Lower lobe of right lung (tissue), 2 donors: ENCODE data around the gene TTC23. TPM values are rescaled to one million over a fixed set of nuclear protein-coding genes. Genes with fewer than 3 reads are reported as not detected.

Experiments used
- ATAC-seq, 2 donors: fragments of 200-7000 bp; cut with Tn5 transposase; one replicate each; pipeline ENCODE4 v1.9.1; 2020 to 2022; ENCODE audit warnings: mild to moderate bottlenecking in 2 of 2, moderate library complexity in 2 of 2
- DNase-seq: peaks from one replicate; pipeline ENCODE4 v3.0.0-alpha.2; 2020
- H3K27ac ChIP-seq: fragments of 200-600 bp; one replicate; pipeline ENCODE4 v1.8.0; 2022
- H3K27me3 ChIP-seq: fragments of 200-600 bp; one replicate; pipeline ENCODE4 v1.8.0; 2022; ENCODE audit warnings: low read depth
- H3K36me3 ChIP-seq: fragments of 200-600 bp; one replicate; pipeline ENCODE4 v1.8.0; 2022; ENCODE audit warnings: mild to moderate bottlenecking
- H3K4me1 ChIP-seq: fragments of 200-600 bp; one replicate; pipeline ENCODE4 v1.8.0; 2022
- H3K4me3 ChIP-seq: fragments of 200-600 bp; one replicate; pipeline ENCODE4 v1.8.0; 2022; ENCODE audit warnings: mild to moderate bottlenecking
- H3K9me3 ChIP-seq: fragments of 200-600 bp; one replicate; pipeline ENCODE4 v1.8.0; 2022
- intact Hi-C: fragments of 100-400 bp; cut with DNase I; formaldehyde crosslinking; loops from one replicate; pipeline ENCODE4 v1.11.0; 2022
- total RNA-seq: library from RNA; stranded (reverse); fragmentation: NEBNext Ultra II Directional; extraction: Animal tissue kit (Norgen Biotek cat#: 25700); gene quantifications from one replicate; pipeline ENCODE4 v1.2.1, GENCODE V29; 2021
- TF ChIP-seq, protein P1 (sequence below): fragments of 200-600 bp; IDR thresholded peaks from one replicate; pipeline ENCODE4 v1.8.0; 2022; ENCODE audit warnings: antibody characterized with exemption, mild to moderate bottlenecking
- donor health status: DM: no; HTN: yes; CAD: no; lungs with severe emphysema.

The TTC23 gene
- total RNA-seq, 1 donor from 2014 or later, result 16.4 TPM

DNA sequence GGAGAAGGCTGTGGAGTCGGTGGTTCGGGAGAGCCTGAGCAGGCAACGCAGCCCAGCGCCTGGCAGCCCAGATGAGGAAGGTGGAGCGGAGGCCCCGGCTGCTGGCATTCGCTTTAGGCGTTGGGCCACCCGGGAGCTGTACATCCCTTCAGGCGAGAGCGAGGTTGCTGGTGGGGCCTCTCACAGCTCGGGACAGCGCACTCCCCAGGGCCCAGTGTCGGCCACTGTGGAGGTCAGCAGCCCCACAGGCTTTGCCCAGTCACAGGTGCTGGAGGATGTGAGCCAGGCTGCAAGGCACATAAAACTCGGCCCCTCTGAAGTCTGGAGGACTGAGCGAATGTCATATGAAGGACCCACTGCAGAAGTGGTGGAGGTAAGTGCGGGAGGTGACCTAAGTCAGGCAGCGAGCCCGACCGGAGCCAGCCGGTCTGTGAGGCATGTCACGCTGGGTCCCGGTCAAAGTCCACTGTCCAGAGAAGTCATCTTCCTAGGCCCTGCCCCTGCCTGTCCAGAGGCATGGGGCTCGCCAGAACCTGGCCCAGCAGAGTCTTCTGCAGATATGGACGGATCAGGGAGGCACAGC, 117.8 kb downstream of the TTC23 start:
- no peaks in the 10 kb centered on the region for H3K4me1 ChIP-seq
- no peak overlapping the region for H3K27ac ChIP-seq
- H3K9me3 ChIP-seq, result no peaks in the 10 kb centered on the region
- intact Hi-C loops, result no loop called here
- no peaks in the 10 kb centered on the region for H3K27me3 ChIP-seq
- ATAC-seq (peak; percentile 14 to 30), DNase-seq (peak; percentile 43)
- H3K4me3 ChIP-seq, result no peak overlapping the region
- TF ChIP-seq, protein P1, sequence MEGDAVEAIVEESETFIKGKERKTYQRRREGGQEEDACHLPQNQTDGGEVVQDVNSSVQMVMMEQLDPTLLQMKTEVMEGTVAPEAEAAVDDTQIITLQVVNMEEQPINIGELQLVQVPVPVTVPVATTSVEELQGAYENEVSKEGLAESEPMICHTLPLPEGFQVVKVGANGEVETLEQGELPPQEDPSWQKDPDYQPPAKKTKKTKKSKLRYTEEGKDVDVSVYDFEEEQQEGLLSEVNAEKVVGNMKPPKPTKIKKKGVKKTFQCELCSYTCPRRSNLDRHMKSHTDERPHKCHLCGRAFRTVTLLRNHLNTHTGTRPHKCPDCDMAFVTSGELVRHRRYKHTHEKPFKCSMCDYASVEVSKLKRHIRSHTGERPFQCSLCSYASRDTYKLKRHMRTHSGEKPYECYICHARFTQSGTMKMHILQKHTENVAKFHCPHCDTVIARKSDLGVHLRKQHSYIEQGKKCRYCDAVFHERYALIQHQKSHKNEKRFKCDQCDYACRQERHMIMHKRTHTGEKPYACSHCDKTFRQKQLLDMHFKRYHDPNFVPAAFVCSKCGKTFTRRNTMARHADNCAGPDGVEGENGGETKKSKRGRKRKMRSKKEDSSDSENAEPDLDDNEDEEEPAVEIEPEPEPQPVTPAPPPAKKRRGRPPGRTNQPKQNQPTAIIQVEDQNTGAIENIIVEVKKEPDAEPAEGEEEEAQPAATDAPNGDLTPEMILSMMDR, result no peak
- peaks cover 3% of the 10 kb centered on the region for H3K36me3 ChIP-seq

DNA sequence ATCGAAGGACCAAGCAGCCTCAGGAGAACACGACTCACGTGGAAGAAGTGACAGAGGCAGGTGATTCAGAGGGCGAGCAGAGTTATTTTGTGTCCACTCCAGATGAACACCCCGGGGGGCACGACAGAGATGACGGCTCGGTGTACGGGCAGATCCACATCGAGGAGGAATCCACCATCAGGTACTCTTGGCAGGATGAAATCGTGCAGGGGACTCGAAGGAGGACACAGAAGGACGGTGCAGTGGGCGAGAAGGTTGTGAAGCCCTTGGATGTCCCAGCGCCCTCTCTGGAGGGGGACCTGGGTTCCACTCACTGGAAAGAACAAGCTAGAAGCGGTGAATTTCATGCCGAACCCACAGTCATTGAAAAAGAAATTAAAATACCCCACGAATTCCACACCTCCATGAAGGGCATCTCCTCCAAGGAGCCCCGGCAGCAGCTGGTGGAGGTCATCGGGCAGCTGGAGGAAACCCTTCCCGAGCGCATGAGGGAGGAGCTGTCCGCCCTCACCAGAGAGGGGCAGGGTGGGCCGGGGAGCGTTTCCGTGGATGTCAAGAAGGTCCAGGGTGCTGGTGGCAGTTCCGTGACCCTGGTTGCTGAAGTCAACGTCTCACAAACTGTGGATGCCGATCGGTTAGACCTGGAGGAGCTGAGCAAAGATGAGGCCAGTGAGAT, 118.5 kb downstream of the TTC23 start:
- H3K4me1 ChIP-seq, result no peaks in the 10 kb centered on the region
- intact Hi-C loops, result no loop called here
- H3K9me3 ChIP-seq, result no peaks in the 10 kb centered on the region
- TF ChIP-seq, protein P1, result no peak
- H3K4me3 ChIP-seq, result no peak overlapping the region
- DNase-seq, result peak; percentile 37
- H3K36me3 ChIP-seq, result no peaks in the 10 kb centered on the region
- ATAC-seq, result no peak
- H3K27ac ChIP-seq, result no peak overlapping the region
- no peaks in the 10 kb centered on the region for H3K27me3 ChIP-seq

DNA sequence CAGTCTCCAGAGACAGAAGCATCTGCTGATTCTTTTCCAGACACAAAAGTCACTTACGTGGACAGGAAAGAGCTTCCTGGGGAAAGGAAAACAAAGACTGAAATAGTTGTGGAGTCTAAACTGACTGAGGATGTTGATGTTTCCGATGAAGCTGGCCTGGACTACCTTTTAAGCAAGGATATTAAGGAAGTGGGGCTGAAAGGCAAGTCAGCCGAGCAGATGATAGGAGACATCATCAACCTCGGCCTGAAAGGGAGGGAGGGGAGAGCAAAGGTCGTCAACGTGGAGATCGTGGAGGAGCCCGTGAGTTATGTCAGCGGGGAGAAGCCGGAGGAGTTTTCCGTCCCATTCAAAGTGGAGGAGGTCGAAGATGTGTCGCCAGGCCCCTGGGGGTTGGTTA, 119.1 kb downstream of the TTC23 start:
- intact Hi-C loops, result no loop called here
- ATAC-seq (no peak), DNase-seq (peak; percentile 11)
- Histone ChIP-seq H3K27me3 (no peaks in the 10 kb centered on the region), H3K4me1 (no peaks in the 10 kb centered on the region), H3K9me3 (no peaks in the 10 kb centered on the region), H3K4me3 (peak overlapping the region; percentile 13), H3K36me3 (no peaks in the 10 kb centered on the region), H3K27ac (no peak overlapping the region)
- TF ChIP-seq, protein P1, result no peak

DNA sequence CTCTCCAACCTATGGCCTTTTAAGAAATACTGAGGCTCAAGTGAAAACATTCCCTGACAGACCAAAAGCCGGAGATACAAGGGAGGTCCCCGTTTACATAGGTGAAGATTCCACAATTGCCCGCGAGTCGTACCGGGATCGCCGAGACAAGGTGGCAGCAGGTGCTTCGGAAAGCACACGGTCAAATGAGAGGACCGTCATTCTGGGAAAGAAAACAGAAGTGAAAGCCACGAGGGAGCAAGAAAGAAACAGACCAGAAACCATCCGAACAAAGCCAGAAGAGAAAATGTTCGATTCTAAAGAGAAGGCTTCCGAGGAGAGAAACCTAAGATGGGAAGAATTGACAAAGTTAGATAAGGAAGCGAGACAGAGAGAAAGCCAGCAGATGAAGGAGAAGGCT, 119.7 kb downstream of the TTC23 start:
- H3K4me1 ChIP-seq, result peaks cover 4% of the 10 kb centered on the region
- TF ChIP-seq, protein P1, result no peak
- H3K27me3 ChIP-seq, result no peaks in the 10 kb centered on the region
- no peaks in the 10 kb centered on the region for H3K9me3 ChIP-seq
- H3K4me3 ChIP-seq, result no peak overlapping the region
- no peaks in the 10 kb centered on the region for H3K36me3 ChIP-seq
- DNase-seq, result no peak
- no peak overlapping the region for H3K27ac ChIP-seq
- ATAC-seq, result no peak
- intact Hi-C loops, result no loop called here

DNA sequence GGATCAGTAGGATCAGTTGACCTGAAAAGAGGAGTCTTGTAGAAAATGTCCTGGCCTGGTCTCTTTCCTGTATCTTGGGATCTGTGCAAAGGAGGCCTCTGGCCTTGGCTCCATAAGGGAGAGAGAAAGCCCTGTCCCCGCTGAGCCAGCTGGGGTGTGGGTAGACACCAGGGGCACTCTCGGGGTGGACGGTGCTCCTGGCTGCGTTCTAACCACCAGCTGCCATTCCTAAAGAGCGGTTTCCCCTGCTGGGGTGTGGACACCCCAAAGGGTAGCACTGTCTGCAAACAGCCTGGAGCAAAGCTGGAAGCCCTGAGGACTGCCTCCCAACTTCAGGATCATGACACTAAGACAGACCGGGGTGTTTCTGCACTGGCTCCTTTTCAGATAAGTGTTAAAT, 121.0 kb downstream of the TTC23 start:
- ATAC-seq, result no peak
- peaks cover 17% of the 10 kb centered on the region for H3K4me1 ChIP-seq
- H3K36me3 ChIP-seq, result no peaks in the 10 kb centered on the region
- no peak overlapping the region for H3K27ac ChIP-seq
- H3K9me3 ChIP-seq, result no peaks in the 10 kb centered on the region
- peak; percentile 23 for DNase-seq
- H3K27me3 ChIP-seq, result no peaks in the 10 kb centered on the region
- TF ChIP-seq, protein P1, result no peak
- no peak overlapping the region for H3K4me3 ChIP-seq
- intact Hi-C loops, result no loop called here
